ENCODE results near the gene ODAPH.

DNA sequence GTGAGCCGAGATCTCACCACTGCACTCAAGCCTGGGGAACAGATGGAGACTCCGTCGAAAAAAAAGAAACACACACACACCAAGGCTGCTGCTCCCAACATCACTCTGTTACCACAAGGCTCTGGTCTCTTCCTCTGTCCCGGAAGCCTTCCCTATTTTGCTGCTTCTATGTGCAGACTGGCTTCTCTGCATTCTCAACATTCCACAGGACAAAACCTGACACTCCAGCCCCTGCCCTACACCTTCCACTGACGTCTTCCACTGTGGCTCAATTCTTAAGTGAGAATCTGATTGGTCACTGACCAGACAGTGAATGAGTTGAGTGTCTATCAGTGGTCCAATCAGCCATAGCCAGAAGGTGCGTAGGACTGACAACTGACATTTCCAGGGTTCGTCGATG, 5.9 kb downstream of the ODAPH start:
- TF ChIP-seq, protein P1, sequence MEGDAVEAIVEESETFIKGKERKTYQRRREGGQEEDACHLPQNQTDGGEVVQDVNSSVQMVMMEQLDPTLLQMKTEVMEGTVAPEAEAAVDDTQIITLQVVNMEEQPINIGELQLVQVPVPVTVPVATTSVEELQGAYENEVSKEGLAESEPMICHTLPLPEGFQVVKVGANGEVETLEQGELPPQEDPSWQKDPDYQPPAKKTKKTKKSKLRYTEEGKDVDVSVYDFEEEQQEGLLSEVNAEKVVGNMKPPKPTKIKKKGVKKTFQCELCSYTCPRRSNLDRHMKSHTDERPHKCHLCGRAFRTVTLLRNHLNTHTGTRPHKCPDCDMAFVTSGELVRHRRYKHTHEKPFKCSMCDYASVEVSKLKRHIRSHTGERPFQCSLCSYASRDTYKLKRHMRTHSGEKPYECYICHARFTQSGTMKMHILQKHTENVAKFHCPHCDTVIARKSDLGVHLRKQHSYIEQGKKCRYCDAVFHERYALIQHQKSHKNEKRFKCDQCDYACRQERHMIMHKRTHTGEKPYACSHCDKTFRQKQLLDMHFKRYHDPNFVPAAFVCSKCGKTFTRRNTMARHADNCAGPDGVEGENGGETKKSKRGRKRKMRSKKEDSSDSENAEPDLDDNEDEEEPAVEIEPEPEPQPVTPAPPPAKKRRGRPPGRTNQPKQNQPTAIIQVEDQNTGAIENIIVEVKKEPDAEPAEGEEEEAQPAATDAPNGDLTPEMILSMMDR (IDR thresholded peaks at IDR 0.05): no peak
- no peak for TF ChIP-seq POLR2A (IDR thresholded peaks at IDR 0.05)

Data from right lobe of liver (tissue), 4 donors.